Measurements from ENCODE around the gene ATP2B3. TPM values are rescaled to one million over a fixed set of nuclear protein-coding genes. Genes with fewer than 3 reads are reported as not detected.

The ATP2B3 gene
- total and polyA plus RNA-seq, 10 of the 15 experiments (the other 5 are each of a cell fraction or from before 2014, with no cell fraction given) = 0.01 TPM; not detected in 9

DNA sequence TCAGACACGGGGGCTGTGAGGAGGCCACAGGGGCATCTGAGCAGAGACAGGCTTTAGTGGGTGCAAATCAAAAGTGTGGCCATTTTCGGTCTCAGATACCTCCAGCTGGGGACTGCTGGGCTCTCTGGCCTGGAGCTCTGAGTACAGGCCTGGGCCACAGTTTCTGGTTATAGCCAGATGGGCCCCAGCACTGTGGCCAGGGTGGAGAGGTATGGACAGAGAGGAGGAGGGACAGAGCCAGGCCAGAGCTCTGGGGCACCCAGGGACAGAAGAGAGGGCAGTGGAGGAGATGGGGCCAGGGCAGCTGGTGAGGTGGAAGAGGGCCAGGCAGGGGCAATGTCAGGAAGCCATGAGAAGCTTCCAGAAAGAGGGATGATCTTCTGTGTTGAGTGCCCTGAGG, 61.4 kb downstream of the ATP2B3 start (continued):
- no peak for TF ChIP-seq STAT3 (IDR thresholded peaks at IDR 0.05; ENCODE audit: low read depth, low read length)

- H2AFZ ChIP-seq (ENCODE audit: control insufficient read depth, low read depth, low read length) = no peak overlapping the region
- in situ Hi-C loops (cut with MboI) = loop anchor here (10.0 kb wide), 1 partner anchor 56 kb away; no protein-coding TSS in a partner anchor
- ATAC-seq (no peak), DNase-seq (ENCODE audit: low read depth, low spot score) (no peak), FAIRE-seq (no peak)
- H4K20me1 ChIP-seq (ENCODE audit: control insufficient read depth, insufficient read depth) = no peaks in the 10 kb centered on the region
- 73% methylated on average over 13 of the region's 14 CpGs for WGBS (ENCODE audit: insufficient coverage, insufficient replicate concordance, low lambda C conversion rate, missing lambda C conversion rate)
- BruUV-seq (replicated peaks) = no TSS peak
- no peaks in the 10 kb centered on the region for H3K4me1 ChIP-seq (ENCODE audit: control insufficient read depth, insufficient read depth, low read length)
- H3K27me3 ChIP-seq (replicated peaks in 1 of 2; ENCODE audit: control insufficient read depth in 2 of 2, insufficient read depth in 2 of 2, low read length in 1 of 2) = no peaks in the 10 kb centered on the region
- no peak overlapping the region for H3K27ac ChIP-seq (ENCODE audit: control insufficient read depth, insufficient read depth)
- ChIA-PET RAD21 (ENCODE audit: unreplicated experiment) (interaction anchor here (0.9 kb wide), 1 partner anchor 87 kb away, joined by 3 read pairs; no protein-coding TSS in a partner anchor), POLR2A (no interaction called here), SMC1A (ENCODE audit: uncharacterized antibody, unreplicated experiment) (interaction anchor here (1.0 kb wide), 1 partner anchor 70 kb away, joined by 3 read pairs; no protein-coding TSS in a partner anchor), CTCF (interaction anchor here (1.2 kb wide), 1 partner anchor 82 kb away, joined by 3 read pairs; no protein-coding TSS in a partner anchor)
- H3K9ac ChIP-seq (ENCODE audit: control insufficient read depth, insufficient read depth, low read length) = no peak overlapping the region
- H3K9me3 ChIP-seq (replicated peaks; ENCODE audit: control insufficient read depth, insufficient read depth, low read length) = no peaks in the 10 kb centered on the region; the same call in 2 of the 3 replicates
- H3K36me3 ChIP-seq (ENCODE audit: control insufficient read depth in 2 of 2, insufficient read depth in 2 of 2, low read length in 1 of 2) = no peaks in the 10 kb centered on the region
- intact Hi-C loops (cut with micrococcal nuclease; ENCODE audit: unreplicated experiment) = no loop called here
- H3K79me2 ChIP-seq (ENCODE audit: control insufficient read depth, insufficient read depth, low read length) = no peaks in the 10 kb centered on the region
- H3K4me3 ChIP-seq = no peak overlapping the region
- no peak overlapping the region for H3K4me2 ChIP-seq (ENCODE audit: control insufficient read depth, insufficient read depth)
- TF ChIP-seq KLF5 (IDR thresholded peaks at IDR 0.05; ENCODE audit: partially characterized antibody) = no peak
- TF ChIP-seq, protein P1, sequence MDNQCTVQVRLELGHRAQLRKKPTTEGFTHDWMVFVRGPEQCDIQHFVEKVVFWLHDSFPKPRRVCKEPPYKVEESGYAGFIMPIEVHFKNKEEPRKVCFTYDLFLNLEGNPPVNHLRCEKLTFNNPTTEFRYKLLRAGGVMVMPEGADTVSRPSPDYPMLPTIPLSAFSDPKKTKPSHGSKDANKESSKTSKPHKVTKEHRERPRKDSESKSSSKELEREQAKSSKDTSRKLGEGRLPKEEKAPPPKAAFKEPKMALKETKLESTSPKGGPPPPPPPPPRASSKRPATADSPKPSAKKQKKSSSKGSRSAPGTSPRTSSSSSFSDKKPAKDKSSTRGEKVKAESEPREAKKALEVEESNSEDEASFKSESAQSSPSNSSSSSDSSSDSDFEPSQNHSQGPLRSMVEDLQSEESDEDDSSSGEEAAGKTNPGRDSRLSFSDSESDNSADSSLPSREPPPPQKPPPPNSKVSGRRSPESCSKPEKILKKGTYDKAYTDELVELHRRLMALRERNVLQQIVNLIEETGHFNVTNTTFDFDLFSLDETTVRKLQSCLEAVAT (IDR thresholded peaks at IDR 0.05) = no peak
- no peak for TF ChIP-seq ZBED1 (IDR thresholded peaks at IDR 0.05; ENCODE audit: borderline replicate concordance)
- no peak for TF ChIP-seq IRF3 (IDR thresholded peaks at IDR 0.05)
- no peak for TF ChIP-seq HDGF (IDR thresholded peaks at IDR 0.05)
- TF ChIP-seq ATF3 (IDR thresholded peaks at IDR 0.05; ENCODE audit: borderline replicate concordance, extremely low read depth, low read depth, low read length) = no peak
- TF ChIP-seq RFX5 (IDR thresholded peaks at IDR 0.05; ENCODE audit: low read depth, low read length) = no peak
- no peak for TF ChIP-seq CTCF (IDR thresholded peaks at IDR 0.05 in 2 of 3, conservative IDR thresholded peaks at IDR 0.05 in 1 of 3; ENCODE audit: control insufficient read depth in 2 of 3, extremely low read depth in 1 of 3, insufficient read depth in 1 of 3, low read depth in 3 of 3, low read length in 3 of 3)
- TF ChIP-seq POLR2AphosphoS2 (IDR thresholded peaks at IDR 0.05; ENCODE audit: low read depth, low read length) = no peak
- TF ChIP-seq CEBPB (IDR thresholded peaks at IDR 0.05; ENCODE audit: borderline replicate concordance in 1 of 2, low read depth in 2 of 2, low read length in 2 of 2) = no peak
- TF ChIP-seq, protein P2, sequence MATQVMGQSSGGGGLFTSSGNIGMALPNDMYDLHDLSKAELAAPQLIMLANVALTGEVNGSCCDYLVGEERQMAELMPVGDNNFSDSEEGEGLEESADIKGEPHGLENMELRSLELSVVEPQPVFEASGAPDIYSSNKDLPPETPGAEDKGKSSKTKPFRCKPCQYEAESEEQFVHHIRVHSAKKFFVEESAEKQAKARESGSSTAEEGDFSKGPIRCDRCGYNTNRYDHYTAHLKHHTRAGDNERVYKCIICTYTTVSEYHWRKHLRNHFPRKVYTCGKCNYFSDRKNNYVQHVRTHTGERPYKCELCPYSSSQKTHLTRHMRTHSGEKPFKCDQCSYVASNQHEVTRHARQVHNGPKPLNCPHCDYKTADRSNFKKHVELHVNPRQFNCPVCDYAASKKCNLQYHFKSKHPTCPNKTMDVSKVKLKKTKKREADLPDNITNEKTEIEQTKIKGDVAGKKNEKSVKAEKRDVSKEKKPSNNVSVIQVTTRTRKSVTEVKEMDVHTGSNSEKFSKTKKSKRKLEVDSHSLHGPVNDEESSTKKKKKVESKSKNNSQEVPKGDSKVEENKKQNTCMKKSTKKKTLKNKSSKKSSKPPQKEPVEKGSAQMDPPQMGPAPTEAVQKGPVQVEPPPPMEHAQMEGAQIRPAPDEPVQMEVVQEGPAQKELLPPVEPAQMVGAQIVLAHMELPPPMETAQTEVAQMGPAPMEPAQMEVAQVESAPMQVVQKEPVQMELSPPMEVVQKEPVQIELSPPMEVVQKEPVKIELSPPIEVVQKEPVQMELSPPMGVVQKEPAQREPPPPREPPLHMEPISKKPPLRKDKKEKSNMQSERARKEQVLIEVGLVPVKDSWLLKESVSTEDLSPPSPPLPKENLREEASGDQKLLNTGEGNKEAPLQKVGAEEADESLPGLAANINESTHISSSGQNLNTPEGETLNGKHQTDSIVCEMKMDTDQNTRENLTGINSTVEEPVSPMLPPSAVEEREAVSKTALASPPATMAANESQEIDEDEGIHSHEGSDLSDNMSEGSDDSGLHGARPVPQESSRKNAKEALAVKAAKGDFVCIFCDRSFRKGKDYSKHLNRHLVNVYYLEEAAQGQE (IDR thresholded peaks at IDR 0.05; ENCODE audit: low read depth, low read length) = no peak
Observed at GRCh38 chrX:153580700-153581386, 63.4 kb downstream of the ATP2B3 start.

All from GM12878 (cell line).